Bronchial epithelial cell (primary cell): ENCODE measurements around the gene CDK5R1. TPM values are rescaled to one million over a fixed set of nuclear protein-coding genes. Genes with fewer than 3 reads are reported as not detected.
"Not testable (repeated sequence)": the region's sequence is repeated elsewhere in the genome, so short reads cannot be mapped to it uniquely, and the experiment has no call there.

Experiments
- DNase-seq: peaks from one replicate; pipeline ENCODE4 v3.0.0-alpha.2; 2010; ENCODE audit warnings: low read depth
- FAIRE-seq: peaks from 2 replicates; lab custom pipeline; 2011; peaks lifted over from hg19 to GRCh38; lab: Jason Lieb, UNC
- H3K27me3 ChIP-seq: 2 replicates; pipeline ENCODE4 v1.5.1; 2011; ENCODE audit warnings: low read length; ENCODE audit not compliant: control insufficient read depth, insufficient read depth
- H3K36me3 ChIP-seq: 2 replicates; pipeline ENCODE4 v1.5.1; 2011; ENCODE audit warnings: low read length; ENCODE audit not compliant: control insufficient read depth, insufficient read depth
- H3K4me3 ChIP-seq: 2 replicates; pipeline ENCODE4 v1.5.1; 2011; ENCODE audit warnings: mild to moderate bottlenecking, low read depth, low read length, control low read depth
- total RNA-seq: library from RNA; depleted of rRNA; stranded (reverse); fragments of >200 nt; gene quantifications from 2 replicates; pipeline ENCODE4 v1.2.1, GENCODE V29; 2014
- TF ChIP-seq, protein P1 (sequence below): IDR thresholded peaks from 2 replicates; pipeline ENCODE4 v1.5.1; 2011; ENCODE audit warnings: mild to moderate bottlenecking, moderate library complexity, low read length, control low read depth, inconsistent platforms; ENCODE audit not compliant: insufficient read depth, severe bottlenecking

CDK5R1 gene
- total RNA-seq, 1 donor from 2014 or later, result 2.9 TPM

- peaks cover under 1% of the 10 kb centered on the region for H3K36me3 ChIP-seq
- no peaks in the 10 kb centered on the region for H3K27me3 ChIP-seq
- FAIRE-seq (no peak), DNase-seq (no peak)
- TF ChIP-seq, protein P1, sequence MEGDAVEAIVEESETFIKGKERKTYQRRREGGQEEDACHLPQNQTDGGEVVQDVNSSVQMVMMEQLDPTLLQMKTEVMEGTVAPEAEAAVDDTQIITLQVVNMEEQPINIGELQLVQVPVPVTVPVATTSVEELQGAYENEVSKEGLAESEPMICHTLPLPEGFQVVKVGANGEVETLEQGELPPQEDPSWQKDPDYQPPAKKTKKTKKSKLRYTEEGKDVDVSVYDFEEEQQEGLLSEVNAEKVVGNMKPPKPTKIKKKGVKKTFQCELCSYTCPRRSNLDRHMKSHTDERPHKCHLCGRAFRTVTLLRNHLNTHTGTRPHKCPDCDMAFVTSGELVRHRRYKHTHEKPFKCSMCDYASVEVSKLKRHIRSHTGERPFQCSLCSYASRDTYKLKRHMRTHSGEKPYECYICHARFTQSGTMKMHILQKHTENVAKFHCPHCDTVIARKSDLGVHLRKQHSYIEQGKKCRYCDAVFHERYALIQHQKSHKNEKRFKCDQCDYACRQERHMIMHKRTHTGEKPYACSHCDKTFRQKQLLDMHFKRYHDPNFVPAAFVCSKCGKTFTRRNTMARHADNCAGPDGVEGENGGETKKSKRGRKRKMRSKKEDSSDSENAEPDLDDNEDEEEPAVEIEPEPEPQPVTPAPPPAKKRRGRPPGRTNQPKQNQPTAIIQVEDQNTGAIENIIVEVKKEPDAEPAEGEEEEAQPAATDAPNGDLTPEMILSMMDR, result no peak
- no peak overlapping the region for H3K4me3 ChIP-seq
Observed at GRCh38 chr17:32523827-32524552, 37.2 kb downstream of the CDK5R1 start.

DNA sequence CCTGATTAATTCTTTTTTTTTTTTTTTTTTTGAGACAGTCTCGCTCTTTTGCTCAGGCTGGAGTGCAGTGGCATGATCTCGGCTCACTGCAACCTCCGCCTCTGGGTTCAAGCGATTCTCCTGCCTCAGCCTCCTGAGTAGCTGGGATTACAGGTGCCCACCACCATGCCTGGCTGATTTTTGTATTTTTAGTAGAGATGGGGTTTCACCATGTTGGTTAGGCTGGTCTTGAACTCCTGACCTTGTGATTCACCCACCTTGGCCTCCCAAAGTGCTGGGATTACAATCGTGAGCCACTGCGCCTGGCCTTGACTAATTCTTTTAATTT, 37.7 kb downstream of the CDK5R1 start:
- not testable (repeated sequence) for DNase-seq, FAIRE-seq, H3K36me3 ChIP-seq, H3K27me3 ChIP-seq, H3K4me3 ChIP-seq

- Histone ChIP-seq H3K4me3 (no peak overlapping the region), H3K36me3 (peaks cover 2% of the 10 kb centered on the region), H3K27me3 (no peaks in the 10 kb centered on the region)
- DNase-seq (no peak), FAIRE-seq (no peak)
- TF ChIP-seq, protein P1, result no peak
Observed at GRCh38 chr17:32525122-32525521, 38.3 kb downstream of the CDK5R1 start.

GRCh38 chr17:32527146-32527545, 40.4 kb downstream of the CDK5R1 start:
- FAIRE-seq (peak; percentile 40), DNase-seq (no peak)
- H3K27me3 ChIP-seq, result no peaks in the 10 kb centered on the region
- TF ChIP-seq, protein P1, result no peak
- H3K4me3 ChIP-seq, result no peak overlapping the region
- H3K36me3 ChIP-seq, result peaks cover 2% of the 10 kb centered on the region

- no peaks in the 10 kb centered on the region for H3K27me3 ChIP-seq
- no peak for FAIRE-seq
Observed at GRCh38 chr17:32528825-32529224, 42.0 kb downstream of the CDK5R1 start.

GRCh38 chr17:32529604-32530003, 42.8 kb downstream of the CDK5R1 start:
- Histone ChIP-seq H3K27me3 (no peaks in the 10 kb centered on the region), H3K4me3 (no peak overlapping the region), H3K36me3 (peaks cover 2% of the 10 kb centered on the region)
- TF ChIP-seq, protein P1, result no peak
- DNase-seq, result no peak
- no peak for FAIRE-seq

More at GRCh38 chr17:32528825-32529224, 42.0 kb downstream of the CDK5R1 start:
- DNase-seq, result no peak
- Histone ChIP-seq H3K4me3 (no peak overlapping the region), H3K36me3 (peaks cover 2% of the 10 kb centered on the region)
- TF ChIP-seq, protein P1, result no peak
